AG09319 (cell line): Measurements from ENCODE around the gene ANKRD28.

Source experiments
- DNase-seq: peaks from one replicate; pipeline ENCODE4 v3.0.0-alpha.2; 2010; ENCODE audit warnings: low read depth; ENCODE audit errors: extremely low read depth
- CTCF ChIP-seq: IDR thresholded peaks from 2 replicates; pipeline ENCODE4 v1.5.1; 2011; ENCODE audit warnings: low read depth, mild to moderate bottlenecking, inconsistent platforms, low read length, moderate library complexity

Gene ANKRD28

GRCh38 chr3:15796331-15796730 lies 1.4 kb downstream of the ANKRD28 start:
- no peak for DNase-seq
- TF ChIP-seq CTCF, result no peak

GRCh38 chr3:15795651-15796308 lies 2.0 kb downstream of the ANKRD28 start:
- no peak for TF ChIP-seq CTCF
- peak; percentile 53 for DNase-seq

GRCh38 chr3:15794842-15795650 lies 2.7 kb downstream of the ANKRD28 start:
- no peak for DNase-seq
- peak; percentile 32 for TF ChIP-seq CTCF

- no peak for DNase-seq
- TF ChIP-seq CTCF, result no peak
Measured at GRCh38 chr3:15794303-15794771, 3.4 kb downstream of the ANKRD28 start.

GRCh38 chr3:15791525-15791924 lies 6.3 kb downstream of the ANKRD28 start:
- no peak for TF ChIP-seq CTCF
- DNase-seq, result no peak

GRCh38 chr3:15787941-15788340 lies 9.8 kb downstream of the ANKRD28 start:
- DNase-seq, result no peak
- TF ChIP-seq CTCF, result no peak

- no peak for DNase-seq
- no peak for TF ChIP-seq CTCF
Measured at GRCh38 chr3:15787526-15787925, 10.3 kb downstream of the ANKRD28 start.
